MM.1S (cell line): ENCODE results near the gene ARMC12.

ENCODE experiments used
- CTCF ChIP-seq: fragments of 300-600 bp; sonication (generic); IDR thresholded peaks from 2 replicates; pipeline ENCODE4 v1.5.1; 2016; ENCODE audit warnings: antibody characterized with exemption, low read length, mixed read lengths
- EZH2 ChIP-seq: fragments of 300-600 bp; sonication (generic); optimal IDR thresholded peaks from 2 replicates; pipeline ENCODE3; 2017; ENCODE audit warnings: low read depth, mild to moderate bottlenecking, antibody characterized with exemption, low read length, mixed read lengths

DNA sequence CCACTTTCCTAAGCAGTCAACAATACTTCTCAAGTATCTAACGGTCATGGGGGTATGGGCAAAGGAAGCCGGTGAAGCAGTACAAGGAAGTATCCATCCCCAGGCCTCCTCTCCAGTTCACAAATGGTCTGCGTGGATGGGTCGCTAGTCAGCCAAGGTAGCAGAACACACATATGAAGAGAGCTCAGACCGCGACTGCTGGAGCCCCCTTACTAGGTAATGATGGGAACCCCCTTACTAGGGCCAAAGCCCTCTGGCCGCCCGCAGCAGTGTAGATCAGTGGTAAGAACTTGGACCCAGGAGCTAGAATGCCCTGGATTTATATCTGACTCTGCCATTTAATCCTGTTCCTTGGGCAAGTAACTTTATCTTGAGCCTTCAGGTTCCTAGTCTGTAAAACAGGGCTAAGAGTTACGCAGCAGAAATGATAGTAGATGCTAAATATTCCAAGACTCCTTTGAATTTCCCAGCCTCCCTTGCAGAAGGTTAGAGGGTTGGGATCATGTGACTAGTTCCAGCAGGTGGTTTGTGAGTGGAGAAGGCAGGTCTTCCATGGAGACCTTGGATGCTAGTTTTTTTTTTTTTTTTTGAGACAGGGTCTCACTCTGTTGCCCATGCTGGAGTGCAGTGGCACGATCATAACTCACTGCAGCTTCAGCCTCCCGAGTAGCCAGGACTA, 37.4 kb downstream of the ARMC12 start:
- TF ChIP-seq CTCF (no peak), EZH2 (no peak)
